ENCODE data around the gene UNC79.
"Not testable (repeated sequence)": the region's sequence is repeated elsewhere in the genome, so short reads cannot be mapped to it uniquely, and the experiment has no call there.

- not testable (repeated sequence) for TF ChIP-seq POLR2A (IDR thresholded peaks at IDR 0.05)
- TF ChIP-seq, protein P1, sequence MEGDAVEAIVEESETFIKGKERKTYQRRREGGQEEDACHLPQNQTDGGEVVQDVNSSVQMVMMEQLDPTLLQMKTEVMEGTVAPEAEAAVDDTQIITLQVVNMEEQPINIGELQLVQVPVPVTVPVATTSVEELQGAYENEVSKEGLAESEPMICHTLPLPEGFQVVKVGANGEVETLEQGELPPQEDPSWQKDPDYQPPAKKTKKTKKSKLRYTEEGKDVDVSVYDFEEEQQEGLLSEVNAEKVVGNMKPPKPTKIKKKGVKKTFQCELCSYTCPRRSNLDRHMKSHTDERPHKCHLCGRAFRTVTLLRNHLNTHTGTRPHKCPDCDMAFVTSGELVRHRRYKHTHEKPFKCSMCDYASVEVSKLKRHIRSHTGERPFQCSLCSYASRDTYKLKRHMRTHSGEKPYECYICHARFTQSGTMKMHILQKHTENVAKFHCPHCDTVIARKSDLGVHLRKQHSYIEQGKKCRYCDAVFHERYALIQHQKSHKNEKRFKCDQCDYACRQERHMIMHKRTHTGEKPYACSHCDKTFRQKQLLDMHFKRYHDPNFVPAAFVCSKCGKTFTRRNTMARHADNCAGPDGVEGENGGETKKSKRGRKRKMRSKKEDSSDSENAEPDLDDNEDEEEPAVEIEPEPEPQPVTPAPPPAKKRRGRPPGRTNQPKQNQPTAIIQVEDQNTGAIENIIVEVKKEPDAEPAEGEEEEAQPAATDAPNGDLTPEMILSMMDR (IDR thresholded peaks at IDR 0.05) = not testable (repeated sequence)
Observed at GRCh38 chr14:93425136-93425535, 5.6 kb upstream of the UNC79 start.
